Bronchial epithelial cell (primary cell): ENCODE measurements around the gene INO80. TPM values are rescaled to one million over a fixed set of nuclear protein-coding genes. Genes with fewer than 3 reads are reported as not detected.
A peak's percentile ranks its signal among the peaks of the same experiment; 100 is the strongest.

ENCODE experiments used
- DNase-seq: peaks from one replicate; pipeline ENCODE4 v3.0.0-alpha.2; 2010; ENCODE audit warnings: low read depth
- FAIRE-seq: peaks from 2 replicates; lab custom pipeline; 2011; peaks lifted over from hg19 to GRCh38; lab: Jason Lieb, UNC
- H3K27me3 ChIP-seq: 2 replicates; pipeline ENCODE4 v1.5.1; 2011; ENCODE audit warnings: low read length; ENCODE audit not compliant: control insufficient read depth, insufficient read depth
- H3K36me3 ChIP-seq: 2 replicates; pipeline ENCODE4 v1.5.1; 2011; ENCODE audit warnings: low read length; ENCODE audit not compliant: control insufficient read depth, insufficient read depth
- H3K4me3 ChIP-seq: 2 replicates; pipeline ENCODE4 v1.5.1; 2011; ENCODE audit warnings: mild to moderate bottlenecking, low read depth, low read length, control low read depth
- total RNA-seq: library from RNA; depleted of rRNA; stranded (reverse); fragments of >200 nt; gene quantifications from 2 replicates; pipeline ENCODE4 v1.2.1, GENCODE V29; 2014
- TF ChIP-seq, protein P1 (sequence below): IDR thresholded peaks from 2 replicates; pipeline ENCODE4 v1.5.1; 2011; ENCODE audit warnings: mild to moderate bottlenecking, moderate library complexity, low read length, control low read depth, inconsistent platforms; ENCODE audit not compliant: insufficient read depth, severe bottlenecking

Gene INO80
- total RNA-seq, 1 donor from 2014 or later = 23.7 TPM

DNA sequence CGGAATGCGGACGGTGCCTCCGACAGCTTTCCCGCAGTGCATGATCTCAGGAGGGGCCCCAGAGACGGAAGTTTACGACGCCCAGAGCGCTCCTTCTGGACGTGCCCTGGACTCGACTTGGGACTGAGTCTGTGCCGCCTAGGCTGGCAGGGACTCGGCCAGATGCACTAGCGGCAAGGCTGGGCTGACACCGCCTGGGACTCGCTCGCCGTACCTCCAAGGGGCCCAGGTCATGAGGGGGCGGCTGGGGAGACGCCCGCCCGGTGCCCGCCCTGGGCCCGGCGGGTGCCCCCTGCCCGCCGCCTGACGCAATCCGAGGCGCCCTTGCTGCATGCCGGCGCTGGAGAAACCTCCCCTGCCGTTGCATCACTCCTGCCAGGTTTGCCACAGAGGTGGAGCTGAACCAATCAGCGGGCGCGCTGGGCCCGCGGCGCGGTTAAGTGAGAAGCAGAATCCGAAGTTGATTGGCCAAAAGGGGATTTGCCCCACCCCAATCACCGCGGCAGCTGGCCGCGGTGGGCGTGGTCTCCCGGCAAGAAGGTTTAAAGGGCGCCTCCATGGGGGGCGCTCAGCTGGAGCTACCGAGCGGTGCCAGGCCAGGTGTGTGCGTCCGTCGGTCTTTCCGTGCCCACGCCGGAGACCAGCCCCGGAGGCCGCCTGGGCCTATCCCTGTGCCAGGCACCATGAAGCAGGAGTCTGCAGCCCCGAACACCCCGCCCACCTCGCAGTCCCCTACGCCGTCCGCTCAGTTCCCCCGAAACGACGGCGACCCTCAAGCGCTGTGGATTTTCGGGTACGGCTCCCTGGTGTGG lies 163.0 kb downstream of the INO80 start, which contains the start of gene CHAC1:
CHAC1 (plus strand) TSS at position 571 of the 812 bp plus-strand sequence; CDS start at position 684, 113 bp downstream.
- peak; percentile 92 for DNase-seq
- Histone ChIP-seq H3K36me3 (peaks cover 20% of the 10 kb centered on the region), H3K4me3 (peak within 1 kb of the TSS; percentile 96), H3K27me3 (no peaks in the 10 kb centered on the region)
- TF ChIP-seq, protein P1, sequence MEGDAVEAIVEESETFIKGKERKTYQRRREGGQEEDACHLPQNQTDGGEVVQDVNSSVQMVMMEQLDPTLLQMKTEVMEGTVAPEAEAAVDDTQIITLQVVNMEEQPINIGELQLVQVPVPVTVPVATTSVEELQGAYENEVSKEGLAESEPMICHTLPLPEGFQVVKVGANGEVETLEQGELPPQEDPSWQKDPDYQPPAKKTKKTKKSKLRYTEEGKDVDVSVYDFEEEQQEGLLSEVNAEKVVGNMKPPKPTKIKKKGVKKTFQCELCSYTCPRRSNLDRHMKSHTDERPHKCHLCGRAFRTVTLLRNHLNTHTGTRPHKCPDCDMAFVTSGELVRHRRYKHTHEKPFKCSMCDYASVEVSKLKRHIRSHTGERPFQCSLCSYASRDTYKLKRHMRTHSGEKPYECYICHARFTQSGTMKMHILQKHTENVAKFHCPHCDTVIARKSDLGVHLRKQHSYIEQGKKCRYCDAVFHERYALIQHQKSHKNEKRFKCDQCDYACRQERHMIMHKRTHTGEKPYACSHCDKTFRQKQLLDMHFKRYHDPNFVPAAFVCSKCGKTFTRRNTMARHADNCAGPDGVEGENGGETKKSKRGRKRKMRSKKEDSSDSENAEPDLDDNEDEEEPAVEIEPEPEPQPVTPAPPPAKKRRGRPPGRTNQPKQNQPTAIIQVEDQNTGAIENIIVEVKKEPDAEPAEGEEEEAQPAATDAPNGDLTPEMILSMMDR = no peak
- FAIRE-seq = no peak

DNA sequence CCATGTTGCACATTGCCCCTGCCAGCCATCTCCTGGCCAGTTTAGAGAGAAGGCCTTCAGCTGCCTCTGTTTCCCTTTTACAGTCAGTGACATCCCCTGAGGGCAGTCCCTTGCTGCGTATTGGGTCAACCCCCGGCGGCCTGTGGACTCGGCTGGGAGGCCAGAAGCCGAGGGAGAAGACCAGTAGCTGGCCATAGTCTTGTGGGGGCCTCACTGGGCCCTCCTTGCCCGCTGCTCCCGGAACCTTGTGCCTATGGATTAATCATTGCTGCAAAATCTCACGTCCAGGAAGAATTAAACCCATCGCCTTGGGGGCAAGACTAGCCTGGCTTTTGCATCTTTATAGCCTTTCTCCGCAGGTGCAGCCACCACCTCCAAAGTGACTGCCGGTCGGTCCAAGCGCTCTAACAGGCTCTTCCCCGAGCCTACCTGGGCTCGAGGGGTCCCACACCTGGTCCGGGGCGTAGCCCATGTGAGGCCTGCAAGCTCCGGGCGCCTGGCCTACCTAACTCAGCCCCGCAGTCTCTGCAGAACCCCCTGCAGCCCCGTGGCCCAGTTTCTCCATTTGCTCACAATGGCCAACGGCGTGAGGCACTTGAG lies 163.7 kb downstream of the INO80 start:
- peak overlapping the region; percentile 96 for H3K4me3 ChIP-seq
- TF ChIP-seq, protein P1 = no peak
- peaks cover 20% of the 10 kb centered on the region for H3K36me3 ChIP-seq
- DNase-seq = no peak
- no peak for FAIRE-seq
- no peaks in the 10 kb centered on the region for H3K27me3 ChIP-seq

DNA sequence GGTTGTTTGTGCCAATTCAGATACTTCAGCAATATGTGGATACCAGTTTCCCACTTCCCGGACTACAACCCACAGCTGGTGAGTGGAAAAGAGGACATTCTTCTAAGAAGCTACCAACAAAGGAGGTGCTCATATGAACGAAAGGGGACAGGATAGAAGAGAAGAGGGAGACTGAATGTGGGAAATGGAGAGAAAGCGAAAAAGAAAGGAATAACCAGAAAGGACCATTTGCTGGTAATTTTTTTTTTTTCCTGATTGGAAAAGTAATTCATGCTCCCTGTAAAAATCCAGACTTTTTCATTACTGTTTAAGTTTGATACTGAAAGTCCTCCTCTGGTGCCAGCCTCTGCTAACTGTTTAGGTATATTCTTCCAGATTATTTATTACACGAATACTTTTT lies 164.3 kb downstream of the INO80 start:
- H3K4me3 ChIP-seq = no peak overlapping the region
- no peak for FAIRE-seq
- peaks cover 20% of the 10 kb centered on the region for H3K36me3 ChIP-seq
- no peaks in the 10 kb centered on the region for H3K27me3 ChIP-seq
- no peak for DNase-seq
- TF ChIP-seq, protein P1 = no peak

DNA sequence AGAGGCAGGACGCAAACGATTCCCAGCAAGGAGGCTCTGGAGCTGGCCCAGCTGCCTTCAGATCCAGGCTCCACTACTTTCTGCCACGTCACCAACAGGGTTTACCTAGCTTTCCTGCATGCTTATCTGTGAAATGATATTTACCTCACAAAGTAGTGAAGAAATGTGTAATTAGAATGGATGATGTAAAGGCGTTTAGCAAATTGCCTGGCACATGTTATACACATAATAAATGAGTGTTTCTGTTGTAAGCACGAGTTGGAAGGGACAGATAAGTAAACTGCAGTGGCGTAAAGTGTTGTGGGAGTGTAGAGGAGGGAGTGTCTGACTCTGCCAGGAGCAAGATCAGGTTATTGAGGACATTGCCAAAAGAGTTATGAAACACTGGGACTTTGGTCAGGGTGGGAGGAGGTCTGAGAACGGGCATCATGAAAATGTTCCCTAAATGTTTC lies 166.3 kb downstream of the INO80 start:
- Histone ChIP-seq H3K36me3 (peaks cover 3% of the 10 kb centered on the region), H3K27me3 (peaks cover 3% of the 10 kb centered on the region), H3K4me3 (no peak overlapping the region)
- TF ChIP-seq, protein P1 = no peak
- DNase-seq (peak; percentile 29), FAIRE-seq (no peak)

DNA sequence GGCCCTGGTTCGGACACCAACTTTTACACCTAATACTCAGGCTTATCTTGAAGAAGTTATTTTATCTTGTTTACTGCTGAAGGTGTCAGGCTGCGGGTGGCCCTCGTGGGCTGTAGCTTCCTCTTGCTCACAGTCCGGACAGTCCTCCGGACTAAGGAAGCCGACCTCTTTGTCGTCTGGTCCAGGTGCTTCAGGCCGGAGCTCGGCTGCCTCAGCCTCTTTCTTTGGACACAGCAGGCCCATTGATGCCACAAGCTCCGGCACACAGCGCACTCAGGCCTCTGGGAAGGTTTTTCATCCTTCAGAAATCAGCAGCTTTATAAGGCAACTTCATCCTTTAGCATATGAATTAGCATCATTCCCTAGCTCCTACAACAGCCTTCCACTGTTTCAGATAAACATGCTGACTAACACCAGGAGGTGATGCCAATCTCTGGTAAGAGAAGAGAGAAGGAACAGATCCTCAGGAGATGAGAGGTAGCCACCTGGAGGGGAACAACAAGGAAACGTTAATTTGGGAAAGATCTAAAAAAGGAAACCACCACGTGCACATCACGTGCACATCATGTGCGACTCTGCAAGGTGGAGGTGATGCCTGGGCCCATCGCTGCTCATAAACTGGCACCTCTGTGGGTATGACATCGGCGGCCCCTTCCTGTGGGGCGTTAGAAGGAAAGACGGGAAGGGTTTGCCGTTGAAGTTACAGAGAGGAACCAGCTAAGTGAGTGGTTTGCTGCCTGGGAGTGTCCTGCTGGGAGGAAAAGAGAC lies 167.2 kb downstream of the INO80 start:
- TF ChIP-seq, protein P1 = no peak
- FAIRE-seq (no peak), DNase-seq (no peak)
- Histone ChIP-seq H3K4me3 (no peak overlapping the region), H3K36me3 (peaks cover 1% of the 10 kb centered on the region), H3K27me3 (peaks cover 3% of the 10 kb centered on the region)
